A673 (cell line): ENCODE results near the gene HSF2BP. TPM values are rescaled to one million over a fixed set of nuclear protein-coding genes. Genes with fewer than 3 reads are reported as not detected.

Experiments used
- BruUV-seq: library from RNA; stranded (reverse); fragments of 400-500 nt; replicated peaks from 2 replicates; lab custom pipeline; 2021; lab: Mats Ljungman, UMichigan
- CTCF ChIA-PET: fragments of 300-600 bp; sonication (Branson Sonifier 250); formaldehyde crosslinking; loops from one replicate; lab custom pipeline; 2022; ENCODE audit warnings: antibody characterized with exemption; lab: Charles Lee
- POLR2A ChIA-PET: fragments of 300-600 bp; sonication (Branson Sonifier 250); formaldehyde crosslinking; loops from one replicate; lab custom pipeline; 2022; ENCODE audit warnings: antibody characterized with exemption; ENCODE audit not compliant: low non-redundant PET; lab: Charles Lee
- DNase-seq: peaks from one replicate; pipeline ENCODE4 v3.0.0-alpha.2; 2015; ENCODE audit warnings: low spot score
- H3K27ac ChIP-seq: fragments of 200-600 bp; sonication (generic); 2 replicates; pipeline ENCODE4 v1.5.1; 2016; ENCODE audit warnings: mixed run types, low read depth, mild to moderate bottlenecking, mixed read lengths, antibody characterized with exemption, low read length; ENCODE audit not compliant: poor library complexity, severe bottlenecking
- H3K27me3 ChIP-seq: fragments of 200-600 bp; sonication (generic); replicated peaks from 2 replicates; pipeline ENCODE4 v1.6.1; 2017; ENCODE audit warnings: mixed run types, low read depth, mild to moderate bottlenecking, mixed read lengths, antibody characterized with exemption, low read length; ENCODE audit not compliant: insufficient read depth, poor library complexity
- H3K36me3 ChIP-seq: fragments of 200-600 bp; sonication (generic); 2 replicates; pipeline ENCODE4 v1.6.1; 2016; ENCODE audit warnings: mixed run types, mild to moderate bottlenecking, mixed read lengths, antibody characterized with exemption, low read length; ENCODE audit not compliant: insufficient read depth, poor library complexity, severe bottlenecking
- H3K4me1 ChIP-seq: fragments of 200-600 bp; sonication (generic); 2 replicates; pipeline ENCODE4 v1.6.1; 2017; ENCODE audit warnings: mixed run types, mild to moderate bottlenecking, mixed read lengths, antibody characterized with exemption, low read length; ENCODE audit not compliant: insufficient read depth, poor library complexity, severe bottlenecking
- H3K4me3 ChIP-seq: fragments of 200-600 bp; sonication (generic); 2 replicates; pipeline ENCODE4 v1.5.1; 2016; ENCODE audit warnings: low read depth, mixed run types, mild to moderate bottlenecking, mixed read lengths, low read length; ENCODE audit not compliant: poor library complexity, severe bottlenecking
- H3K9me3 ChIP-seq: fragments of 200-600 bp; sonication (generic); 2 replicates; pipeline ENCODE4 v1.6.1; 2016; ENCODE audit warnings: mixed run types, low read depth, mild to moderate bottlenecking, mixed read lengths, antibody characterized with exemption, low read length; ENCODE audit not compliant: poor library complexity, severe bottlenecking
- CTCF ChIP-seq: fragments of 300-800, 200-600 bp; sonication (generic); conservative IDR thresholded peaks from 2 replicates; pipeline ENCODE4 v1.5.1; 2017; ENCODE audit warnings: low read depth, mild to moderate bottlenecking, antibody characterized with exemption, low read length, moderate library complexity, mixed read lengths
- EZH2 ChIP-seq: fragments of 200-600 bp; sonication (generic); IDR thresholded peaks from 2 replicates; pipeline ENCODE4 v1.6.1; 2017; ENCODE audit warnings: borderline replicate concordance, low read depth, mild to moderate bottlenecking, mixed read lengths, antibody characterized with exemption, low read length; ENCODE audit not compliant: poor library complexity, severe bottlenecking
- intact Hi-C: fragments of 100-400 bp; cut with micrococcal nuclease; formaldehyde crosslinking; loops from one replicate; pipeline ENCODE4 v1.10.0; 2022; ENCODE audit not compliant: unreplicated experiment
- total RNA-seq: library from RNA; stranded (reverse); gene quantifications from 2 replicates; pipeline ENCODE4 v1.2.3, GENCODE V29; 2021

Gene HSF2BP
- total RNA-seq, 1 experiment from 2014 or later: 2.4 TPM

DNA sequence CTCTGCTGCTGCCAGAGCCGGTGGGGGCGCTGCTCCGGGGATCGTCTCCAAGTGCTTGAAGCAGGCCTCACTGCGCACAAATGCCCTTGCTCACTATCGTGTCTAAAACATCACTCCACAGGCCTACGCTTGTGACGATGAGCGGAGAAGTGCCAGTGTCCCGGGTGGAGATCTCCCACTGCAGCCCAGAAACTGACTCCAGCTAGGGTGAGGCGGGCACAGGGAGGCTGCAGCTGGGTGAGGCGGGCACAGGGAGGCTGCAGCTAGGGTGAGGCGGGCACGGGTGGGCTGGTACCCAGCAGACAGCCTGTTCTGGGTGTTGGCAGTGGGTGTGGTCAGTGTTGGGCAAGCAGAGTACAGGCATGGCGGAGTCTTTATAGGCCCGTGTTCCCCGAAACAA is 36.9 kb upstream of the HSF2BP start:
- no peak for TF ChIP-seq EZH2
- TF ChIP-seq CTCF: no peak
- no peak for DNase-seq
- H3K4me3 ChIP-seq: no peak overlapping the region
- CTCF ChIA-PET: no interaction called here
- BruUV-seq: no TSS peak
- intact Hi-C loops: no loop called here
- no peak overlapping the region for H3K27ac ChIP-seq
- peaks cover 35% of the 10 kb centered on the region for H3K36me3 ChIP-seq
- H3K27me3 ChIP-seq: no peaks in the 10 kb centered on the region
- POLR2A ChIA-PET: no interaction called here
- no peaks in the 10 kb centered on the region for H3K4me1 ChIP-seq
- H3K9me3 ChIP-seq: no peaks in the 10 kb centered on the region

DNA sequence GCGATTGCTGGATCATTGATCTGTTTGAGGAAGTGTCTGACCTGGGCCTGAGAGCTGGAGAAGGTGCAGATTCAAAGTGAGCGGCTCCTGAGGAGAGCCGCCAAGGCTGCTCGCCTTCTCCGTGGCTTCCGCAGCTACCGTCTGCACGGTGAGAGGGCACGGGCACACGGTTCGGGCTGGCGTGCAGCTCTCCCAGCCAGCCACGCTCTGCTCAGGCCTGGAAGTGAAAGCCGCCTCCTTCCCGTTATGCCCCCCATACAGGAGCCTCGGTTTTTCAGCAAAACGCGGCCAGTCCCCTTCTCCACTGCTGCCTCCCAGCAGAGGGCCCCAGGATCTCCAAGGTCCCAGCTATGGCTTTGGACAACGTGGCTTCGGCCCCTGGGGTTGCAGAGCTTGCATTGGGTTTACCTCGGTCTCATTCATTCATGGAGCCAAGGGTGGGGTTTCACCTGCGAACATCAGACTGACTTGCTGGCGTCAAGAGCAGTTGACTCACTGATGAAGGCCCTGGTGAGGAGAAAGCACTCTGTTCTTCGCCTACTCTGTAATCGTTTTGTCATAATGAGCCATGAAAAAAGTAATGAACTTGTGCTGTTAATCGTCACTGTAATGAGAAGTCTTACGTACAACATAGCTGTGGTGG is 35.3 kb upstream of the HSF2BP start:
- peaks cover 51% of the 10 kb centered on the region for H3K36me3 ChIP-seq
- no TSS peak for BruUV-seq
- ChIA-PET POLR2A (no interaction called here), CTCF (no interaction called here)
- peak overlapping the region; percentile 37 for H3K27ac ChIP-seq
- intact Hi-C loops: no loop called here
- TF ChIP-seq CTCF: no peak
- TF ChIP-seq EZH2: no peak
- no peak overlapping the region for H3K4me3 ChIP-seq
- no peaks in the 10 kb centered on the region for H3K27me3 ChIP-seq
- no peaks in the 10 kb centered on the region for H3K4me1 ChIP-seq
- H3K9me3 ChIP-seq: no peaks in the 10 kb centered on the region
- no peak for DNase-seq

DNA sequence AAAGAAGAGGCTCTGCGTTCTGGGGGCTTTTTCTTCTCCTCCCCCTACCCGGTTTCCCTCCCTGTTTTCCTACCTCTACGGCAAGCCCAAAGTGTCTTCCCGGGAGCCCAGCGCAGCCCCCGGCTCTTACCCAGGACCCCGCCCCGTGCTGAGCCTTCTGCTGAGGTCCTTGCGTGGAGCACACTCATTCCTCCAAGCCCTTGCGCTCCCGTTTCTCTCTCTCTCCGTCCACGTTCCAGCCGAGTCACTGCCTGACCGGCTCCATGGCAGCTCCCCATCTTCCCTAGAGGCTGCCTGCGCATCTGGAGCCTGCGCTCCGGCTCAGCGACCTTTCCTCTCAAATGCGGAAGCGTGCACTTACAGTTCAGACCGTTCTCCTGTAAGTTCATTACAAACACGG is 34.7 kb upstream of the HSF2BP start:
- BruUV-seq: no TSS peak
- H3K4me3 ChIP-seq: no peak overlapping the region
- no peak for TF ChIP-seq CTCF
- no peak for TF ChIP-seq EZH2
- H3K27ac ChIP-seq: peak overlapping the region; percentile 37
- no peaks in the 10 kb centered on the region for H3K9me3 ChIP-seq
- H3K4me1 ChIP-seq: no peaks in the 10 kb centered on the region
- POLR2A ChIA-PET: no interaction called here
- H3K27me3 ChIP-seq: no peaks in the 10 kb centered on the region
- H3K36me3 ChIP-seq: peaks cover 55% of the 10 kb centered on the region
- intact Hi-C loops: no loop called here
- DNase-seq: no peak
- CTCF ChIA-PET: no interaction called here
